Urinary bladder (tissue), 4 donors: ENCODE results near the gene TBC1D22A. TPM values are rescaled to one million over a fixed set of nuclear protein-coding genes. Genes with fewer than 3 reads are reported as not detected.

Source experiments
- DNase-seq: peaks from one replicate; pipeline ENCODE4 v3.0.0-alpha.2; 2015; ENCODE audit errors: extremely low spot score
- H3K27ac ChIP-seq: one replicate; pipeline ENCODE4 v1.5.1; 2013; ENCODE audit warnings: low read depth, mild to moderate bottlenecking, moderate library complexity
- H3K36me3 ChIP-seq: one replicate; pipeline ENCODE4 v1.6.1; 2013; ENCODE audit warnings: mild to moderate bottlenecking, moderate library complexity; ENCODE audit not compliant: insufficient read depth
- H3K4me1 ChIP-seq: one replicate; pipeline ENCODE4 v1.6.1; 2013; ENCODE audit warnings: mild to moderate bottlenecking, moderate library complexity; ENCODE audit not compliant: insufficient read depth
- H3K4me3 ChIP-seq: one replicate; pipeline ENCODE4 v1.5.1; 2013; ENCODE audit warnings: low read depth, low read length
- WGBS: extraction: QIAGEN DNeasy Blood & Tissue Kit; methylation state at CpG from one replicate; pipeline ENCODE4 v1.1.7; 2013; 5-methylcytosine and 5-hydroxymethylcytosine counted together
- polyA plus RNA-seq: library from polyadenylated mRNA; stranded (reverse); fragments of 200-250 nt; gene quantifications from one replicate; pipeline ENCODE4 v1.2.3, GENCODE V29; 2013
- total RNA-seq: library from RNA; depleted of rRNA; stranded (reverse); fragments of >200 nt; gene quantifications from one replicate; pipeline ENCODE4 v1.2.3, GENCODE V29; 2014
- donor health status: healthy with polysubstance abuse.
- donor health status: healthy.

Gene TBC1D22A
- total and polyA plus RNA-seq, 2 donors: 7.7 to 19.1 TPM

DNA sequence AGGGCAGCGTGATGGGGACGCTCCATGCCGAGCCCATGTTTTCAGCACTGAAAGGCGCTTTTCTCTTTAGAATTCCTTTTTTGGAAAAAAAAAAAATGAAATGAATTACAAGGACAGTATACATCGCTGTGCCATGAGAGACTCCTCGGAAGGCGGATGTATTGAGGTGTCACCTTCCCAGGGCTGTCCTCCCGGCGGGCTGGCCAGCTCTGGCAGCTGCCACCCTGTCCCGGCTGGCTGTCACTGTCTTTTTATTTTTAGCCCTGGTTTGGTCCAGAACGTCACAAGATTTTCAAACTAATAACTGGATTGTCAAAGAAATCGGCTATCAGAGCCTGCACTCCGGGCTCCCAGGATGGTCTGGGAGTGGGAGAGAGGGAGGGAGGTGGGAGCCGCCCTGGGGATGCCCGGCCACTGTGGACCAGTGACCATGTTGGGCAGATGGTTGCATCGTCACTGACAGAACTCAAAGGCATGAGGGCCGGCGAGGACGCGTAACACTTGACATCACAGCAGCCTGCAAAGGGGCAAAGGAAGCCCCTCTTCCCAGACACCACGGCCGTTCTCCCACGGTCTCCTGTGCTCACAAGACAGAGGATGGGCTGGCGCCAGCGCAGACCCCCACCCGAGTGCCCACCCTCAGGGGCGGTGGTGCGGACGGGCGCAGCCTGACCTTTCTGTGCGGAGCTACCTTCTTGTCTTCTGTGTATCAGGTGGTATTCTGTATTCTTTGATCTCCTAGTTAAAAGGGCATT lies 392.9 kb downstream of the TBC1D22A start:
- Histone ChIP-seq H3K36me3 (no peaks in the 10 kb centered on the region), H3K4me1 (no peaks in the 10 kb centered on the region), H3K27ac (no peak overlapping the region), H3K4me3 (no peak overlapping the region)
- WGBS: 76% methylated on average over 31 of the region's 31 CpGs
- no peak for DNase-seq

DNA sequence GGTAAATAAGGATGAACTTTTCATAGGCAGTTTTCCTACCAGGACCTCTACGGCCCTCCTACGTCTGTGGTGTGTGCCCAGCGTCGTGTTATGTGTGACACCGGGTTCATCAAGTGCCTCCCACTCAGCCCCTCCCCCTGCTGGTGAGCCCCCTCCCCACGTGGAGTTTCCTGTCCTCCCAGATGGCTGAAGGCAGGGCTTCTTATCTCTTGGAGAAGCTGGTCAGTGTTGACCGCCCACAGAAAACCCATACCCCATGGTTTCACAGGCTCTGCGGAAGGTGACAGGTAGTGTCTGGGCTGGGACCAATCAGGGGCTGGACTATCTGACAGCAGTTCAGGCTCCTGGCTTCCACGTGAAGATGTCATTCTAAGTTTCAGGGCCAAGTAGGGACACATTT lies 393.5 kb downstream of the TBC1D22A start:
- no peaks in the 10 kb centered on the region for H3K36me3 ChIP-seq
- no peak overlapping the region for H3K27ac ChIP-seq
- H3K4me3 ChIP-seq: no peak overlapping the region
- no peak for DNase-seq
- WGBS: 90% methylated on average over 9 of the region's 9 CpGs
- no peaks in the 10 kb centered on the region for H3K4me1 ChIP-seq

DNA sequence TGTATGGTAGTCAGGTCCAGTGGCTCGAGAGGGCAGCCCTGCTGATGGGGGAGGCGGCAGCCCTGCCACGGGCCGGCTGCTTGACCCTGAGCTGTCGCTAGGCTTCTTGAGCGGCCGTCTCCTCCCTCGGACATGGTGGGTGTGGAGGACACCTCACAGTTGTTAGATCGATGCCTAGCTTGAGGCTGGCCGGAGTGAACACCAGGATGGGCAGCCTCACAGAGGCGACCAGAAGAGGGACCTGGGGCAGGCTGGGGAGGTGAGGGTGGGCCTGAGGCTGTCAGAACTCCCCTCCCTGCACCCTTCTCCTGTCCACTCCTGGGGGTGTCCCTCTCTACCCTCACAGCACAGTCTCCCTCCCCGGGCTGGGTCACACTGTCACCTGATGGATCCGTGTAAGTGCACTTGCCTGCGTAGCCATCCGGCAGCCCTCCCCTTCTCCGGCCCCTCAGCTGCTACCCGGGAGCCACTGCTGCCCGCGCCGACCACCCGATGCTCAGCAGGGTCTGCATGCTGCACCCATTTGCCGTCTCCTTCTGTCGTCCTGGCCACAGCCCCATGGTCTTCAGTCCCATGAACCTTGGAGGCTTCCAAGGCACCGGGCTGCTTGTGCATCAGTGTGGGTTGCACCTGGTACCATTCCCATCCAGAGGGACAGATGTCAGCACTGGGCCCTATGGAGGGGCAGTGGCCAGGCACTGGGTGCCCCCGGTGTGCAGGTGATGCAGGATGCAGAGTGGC lies 394.1 kb downstream of the TBC1D22A start:
- Histone ChIP-seq H3K4me3 (no peak overlapping the region), H3K27ac (no peak overlapping the region), H3K36me3 (no peaks in the 10 kb centered on the region), H3K4me1 (no peaks in the 10 kb centered on the region)
- 96% methylated on average over 25 of the region's 25 CpGs for WGBS
- no peak for DNase-seq

DNA sequence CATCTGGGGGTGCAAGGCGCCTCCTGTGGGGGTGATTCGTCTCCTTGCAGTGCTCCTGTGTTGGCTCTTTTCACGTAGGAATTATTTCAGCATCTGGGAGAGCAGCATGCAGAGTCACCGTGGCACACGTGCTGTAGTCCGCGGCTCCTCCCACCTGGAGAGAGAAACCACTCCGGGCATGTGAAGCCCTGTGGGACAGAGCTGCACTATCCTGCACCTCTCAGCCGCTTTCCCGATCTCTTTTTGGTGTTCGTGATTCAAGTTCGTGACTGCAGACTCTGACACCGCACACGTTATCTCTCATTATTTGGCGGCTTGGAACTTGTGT lies 394.6 kb downstream of the TBC1D22A start:
- Histone ChIP-seq H3K36me3 (no peaks in the 10 kb centered on the region), H3K4me3 (no peak overlapping the region), H3K27ac (no peak overlapping the region), H3K4me1 (no peaks in the 10 kb centered on the region)
- no peak for DNase-seq
- WGBS: 87% methylated on average over 15 of the region's 15 CpGs

DNA sequence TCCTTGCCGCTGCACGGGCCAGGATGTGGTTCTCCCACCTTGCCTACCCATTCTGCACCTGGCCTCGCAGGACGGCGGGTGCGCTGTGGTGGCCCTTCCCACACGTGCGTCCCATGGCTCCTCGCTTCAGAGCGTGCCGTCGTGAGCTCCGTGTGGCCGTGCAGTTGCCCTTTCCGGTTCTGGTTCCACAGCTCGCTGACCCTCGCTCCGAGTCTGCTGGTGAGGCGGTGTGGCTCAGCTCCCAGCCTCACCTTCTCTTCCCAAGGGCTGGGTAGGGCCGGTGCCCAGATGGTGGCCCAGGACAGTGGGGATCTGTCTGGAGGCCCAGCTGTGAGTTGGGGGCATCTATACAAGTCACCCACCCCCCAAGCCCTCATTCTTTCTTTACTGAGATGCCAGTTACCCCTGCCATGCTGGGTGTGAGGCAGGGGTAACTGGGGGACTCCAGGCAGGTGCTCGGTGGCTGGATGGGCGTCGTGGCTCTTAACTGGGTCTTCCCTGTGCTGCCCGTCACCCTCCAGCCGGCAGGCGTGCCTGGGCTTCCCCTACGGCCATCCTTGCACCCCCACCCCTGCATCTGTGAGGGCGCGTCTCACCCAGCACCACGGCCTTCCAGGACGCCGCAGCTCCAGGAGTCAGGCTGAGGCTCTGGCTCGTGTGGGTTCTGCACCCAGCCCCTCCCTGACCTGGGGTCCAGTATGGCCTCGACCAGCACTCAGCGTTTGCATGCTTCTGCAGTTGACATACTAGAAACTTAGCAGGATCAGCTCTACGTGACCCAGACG lies 395.2 kb downstream of the TBC1D22A start:
- WGBS: 94% methylated on average over 37 of the region's 37 CpGs
- H3K4me1 ChIP-seq: no peaks in the 10 kb centered on the region
- no peak overlapping the region for H3K4me3 ChIP-seq
- no peaks in the 10 kb centered on the region for H3K36me3 ChIP-seq
- H3K27ac ChIP-seq: no peak overlapping the region
- DNase-seq: no peak

DNA sequence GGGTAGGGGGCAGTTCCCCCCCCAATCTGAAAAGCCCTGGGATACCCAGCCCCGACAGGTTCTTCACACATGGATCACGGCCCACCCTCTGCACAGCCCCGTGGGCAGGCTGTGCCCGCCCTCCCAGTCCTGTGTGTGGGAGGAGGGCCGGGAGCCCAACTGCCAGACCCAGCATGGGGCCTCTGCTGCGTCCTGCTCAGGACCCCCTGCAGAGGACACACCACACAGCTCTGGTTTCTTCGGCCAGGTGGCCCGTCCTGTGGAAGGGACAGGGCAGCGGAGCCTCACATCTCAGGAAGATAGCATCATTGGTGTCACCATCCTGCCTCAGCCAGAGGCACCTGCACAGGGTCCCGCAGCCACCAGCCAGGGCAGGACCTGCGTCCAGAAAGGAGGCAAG lies 396.0 kb downstream of the TBC1D22A start:
- Histone ChIP-seq H3K4me3 (no peak overlapping the region), H3K4me1 (no peaks in the 10 kb centered on the region), H3K27ac (no peak overlapping the region), H3K36me3 (no peaks in the 10 kb centered on the region)
- WGBS: 85% methylated on average over 11 of the region's 11 CpGs
- DNase-seq: no peak

DNA sequence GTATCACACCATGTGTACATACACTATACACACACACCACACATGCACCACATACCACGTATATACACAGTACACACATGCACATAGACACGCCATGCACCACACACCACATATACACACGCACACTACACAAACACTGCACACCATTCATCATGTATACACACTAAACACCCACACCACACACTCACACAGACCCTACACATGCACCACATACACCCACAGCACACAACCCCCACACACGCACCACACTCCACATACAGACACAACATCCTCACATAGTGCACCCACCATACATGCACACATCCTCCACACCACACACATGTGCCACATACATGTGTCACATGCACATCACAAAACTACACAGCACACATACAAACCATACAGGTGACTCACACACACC lies 397.1 kb downstream of the TBC1D22A start:
- WGBS: 98% methylated on average over 4 of the region's 4 CpGs
- Histone ChIP-seq H3K4me3 (no peak overlapping the region), H3K4me1 (no peaks in the 10 kb centered on the region), H3K27ac (no peak overlapping the region), H3K36me3 (no peaks in the 10 kb centered on the region)
- DNase-seq: no peak

DNA sequence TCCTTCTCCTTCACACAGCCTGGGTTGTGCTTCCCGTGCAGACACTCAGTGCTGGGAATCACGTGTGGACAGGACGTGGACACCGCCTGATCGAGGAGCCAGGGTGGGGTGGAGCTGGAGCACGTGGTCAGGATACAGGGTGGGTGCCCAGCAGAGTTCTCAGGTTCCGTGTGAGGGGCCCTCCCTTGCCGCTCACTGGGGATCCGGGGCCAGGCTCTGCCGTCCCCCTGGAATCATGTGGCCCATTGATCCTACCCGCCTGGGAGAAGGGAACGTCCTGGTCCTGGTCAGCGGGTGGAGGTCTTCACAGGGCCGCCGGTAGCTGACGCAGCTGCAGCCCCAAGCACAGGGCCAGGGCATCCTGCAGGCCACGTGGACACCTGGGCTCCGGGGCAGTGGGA lies 397.7 kb downstream of the TBC1D22A start:
- WGBS: 94% methylated on average over 18 of the region's 18 CpGs
- no peak for DNase-seq
- H3K27ac ChIP-seq: no peak overlapping the region

DNA sequence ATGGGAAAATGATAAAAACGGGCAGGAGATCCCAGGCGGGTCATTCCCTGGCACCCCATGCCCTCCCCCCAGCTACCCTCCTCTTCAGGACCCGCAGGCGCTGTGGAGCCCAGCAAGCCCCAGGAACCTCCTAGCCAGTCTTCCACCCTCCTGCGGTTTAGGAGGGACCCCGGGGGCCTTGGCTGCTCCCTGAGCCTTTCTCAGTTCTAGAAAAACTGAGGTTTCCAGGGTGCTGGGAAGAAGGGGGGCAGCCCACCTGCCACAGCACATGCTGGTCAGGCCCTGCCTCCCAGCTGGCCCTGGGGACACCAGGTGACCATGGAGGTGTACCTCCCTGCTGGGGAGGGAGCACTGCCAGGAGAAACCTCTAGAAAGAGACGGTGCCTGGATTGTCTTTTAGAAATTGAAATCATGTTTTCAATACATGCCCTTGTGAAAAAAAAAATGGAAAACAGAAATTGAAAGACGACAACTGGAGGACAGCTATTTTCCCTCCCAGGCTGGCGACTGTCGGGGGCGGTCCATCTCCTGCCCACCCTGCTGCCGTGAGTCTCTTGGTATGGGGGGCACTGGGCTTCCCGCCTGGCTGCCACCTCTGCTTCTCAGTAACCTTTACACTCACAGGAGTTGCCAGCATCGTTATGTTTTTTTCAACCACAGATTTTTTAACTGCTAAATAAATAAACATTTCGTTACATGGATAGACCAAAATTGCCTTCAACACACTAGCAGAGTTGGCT lies 398.5 kb downstream of the TBC1D22A start:
- no peaks in the 10 kb centered on the region for H3K4me1 ChIP-seq
- no peak for DNase-seq
- WGBS: 82% methylated on average over 15 of the region's 15 CpGs

More for the DNA sequence above, 397.7 kb downstream of the TBC1D22A start:
- Histone ChIP-seq H3K4me1 (no peaks in the 10 kb centered on the region), H3K36me3 (no peaks in the 10 kb centered on the region), H3K4me3 (no peak overlapping the region)

DNA sequence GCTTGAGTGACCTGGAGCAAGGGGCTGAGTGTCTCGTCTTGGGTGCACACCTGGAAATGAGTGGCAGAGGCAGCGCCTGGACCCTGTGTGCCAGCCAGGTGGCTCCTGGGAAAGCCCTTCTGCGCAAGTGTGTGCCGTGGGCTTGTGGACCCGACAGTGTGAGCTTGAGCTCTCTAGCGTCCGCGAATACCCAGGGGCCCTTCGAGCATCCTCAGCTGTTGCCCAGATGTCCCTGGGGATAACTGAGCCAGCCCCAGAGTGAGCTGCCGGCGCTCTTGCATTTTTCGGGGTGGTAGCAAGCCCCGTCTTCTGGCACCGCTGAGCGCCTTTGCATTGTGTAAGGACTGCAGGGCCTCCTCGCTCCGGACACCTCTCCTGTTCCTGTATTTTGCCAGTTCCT lies 399.2 kb downstream of the TBC1D22A start:
- Histone ChIP-seq H3K4me1 (no peaks in the 10 kb centered on the region), H3K27ac (no peak overlapping the region), H3K4me3 (no peak overlapping the region), H3K36me3 (no peaks in the 10 kb centered on the region)
- DNase-seq: no peak
- 71% methylated on average over 17 of the region's 17 CpGs for WGBS

More for the DNA sequence above, 398.5 kb downstream of the TBC1D22A start:
- Histone ChIP-seq H3K27ac (no peak overlapping the region), H3K36me3 (no peaks in the 10 kb centered on the region), H3K4me3 (no peak overlapping the region)

DNA sequence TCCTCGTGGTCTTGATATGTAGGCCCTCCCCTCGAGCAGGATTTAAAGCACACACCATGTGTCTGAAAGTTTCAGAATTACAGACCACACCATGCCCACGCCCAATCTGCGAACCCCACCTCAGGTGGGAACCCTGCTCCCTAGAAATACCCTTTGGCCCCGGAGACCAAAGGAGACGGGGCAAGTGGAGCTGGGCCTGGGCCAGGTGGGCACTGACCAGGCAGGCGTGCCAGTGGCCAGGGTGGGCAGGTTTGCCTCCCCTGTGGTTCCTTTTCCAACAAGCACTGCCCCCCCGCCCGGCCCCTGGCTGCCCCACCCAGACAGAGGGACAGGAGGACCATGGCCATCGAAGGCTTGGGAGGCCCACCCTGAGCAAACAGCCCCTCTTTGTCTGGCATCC lies 400.4 kb downstream of the TBC1D22A start:
- H3K4me3 ChIP-seq: no peak overlapping the region
- no peaks in the 10 kb centered on the region for H3K4me1 ChIP-seq
- H3K27ac ChIP-seq: no peak overlapping the region
- WGBS: 73% methylated on average over 10 of the region's 10 CpGs
- DNase-seq: no peak
- H3K36me3 ChIP-seq: no peaks in the 10 kb centered on the region

DNA sequence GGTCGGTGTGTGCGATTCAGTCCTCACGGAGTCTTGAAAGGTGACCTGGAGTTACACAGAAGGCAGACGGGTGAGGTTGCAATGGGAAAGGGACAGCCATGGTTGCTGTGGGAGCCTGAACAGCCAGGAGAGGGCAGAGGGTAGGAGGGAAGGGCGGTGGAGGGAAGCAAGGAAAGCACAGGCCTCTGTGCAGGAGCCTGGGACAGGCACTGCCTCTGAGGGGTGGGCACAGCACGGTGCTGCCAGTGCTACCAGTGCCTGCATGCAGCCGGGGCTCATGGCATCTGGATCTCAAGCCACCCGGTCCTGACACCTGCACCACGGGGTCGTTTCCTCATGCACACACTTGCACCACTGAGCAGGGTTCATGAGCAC lies 401.0 kb downstream of the TBC1D22A start:
- DNase-seq: no peak
- no peak overlapping the region for H3K27ac ChIP-seq
- H3K36me3 ChIP-seq: no peaks in the 10 kb centered on the region
- H3K4me3 ChIP-seq: no peak overlapping the region
- H3K4me1 ChIP-seq: no peaks in the 10 kb centered on the region
- 95% methylated on average over 10 of the region's 10 CpGs for WGBS

DNA sequence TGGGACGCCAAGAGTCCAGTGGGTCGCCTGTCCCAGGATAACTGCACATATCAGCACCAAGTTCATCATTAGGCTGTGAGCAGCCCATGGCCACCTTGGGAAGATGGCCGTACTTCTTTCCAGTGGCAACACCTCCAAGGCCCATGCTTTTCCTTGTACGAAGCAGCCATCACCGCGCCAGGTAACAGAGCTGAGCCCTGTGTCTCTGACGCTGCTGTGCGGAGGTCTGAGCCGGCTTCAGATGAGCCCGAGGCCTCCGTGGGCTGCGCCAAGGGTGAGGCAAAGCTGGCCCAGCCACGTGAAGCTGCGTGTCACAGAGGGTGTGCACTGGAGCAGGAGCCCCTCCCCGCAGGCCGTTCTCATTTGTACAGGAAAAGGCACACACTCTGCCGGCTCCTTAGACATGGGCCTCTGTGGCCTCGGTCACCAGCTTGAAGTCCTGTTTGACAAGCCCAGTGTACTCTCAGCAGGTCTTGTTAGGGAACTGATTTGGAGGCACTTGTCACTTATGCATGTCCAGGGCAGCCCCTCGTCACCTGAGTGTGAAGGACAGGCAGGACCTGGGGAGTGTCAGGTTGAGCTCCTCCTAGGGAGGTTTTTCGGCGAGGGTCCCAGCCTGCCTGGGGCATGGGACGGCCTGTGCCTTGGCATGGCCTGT lies 401.5 kb downstream of the TBC1D22A start:
- H3K27ac ChIP-seq: no peak overlapping the region
- H3K4me3 ChIP-seq: no peak overlapping the region
- DNase-seq: no peak
- no peaks in the 10 kb centered on the region for H3K4me1 ChIP-seq
- no peaks in the 10 kb centered on the region for H3K36me3 ChIP-seq
- WGBS: 83% methylated on average over 22 of the region's 22 CpGs
